Measurements from ENCODE around the gene PAPOLA. TPM values are rescaled to one million over a fixed set of nuclear protein-coding genes. Genes with fewer than 3 reads are reported as not detected.

PAPOLA gene
- polyA plus RNA-seq, 2 of the 4 experiments (the other 2 are of a cell fraction), result 105 to 273 TPM

DNA sequence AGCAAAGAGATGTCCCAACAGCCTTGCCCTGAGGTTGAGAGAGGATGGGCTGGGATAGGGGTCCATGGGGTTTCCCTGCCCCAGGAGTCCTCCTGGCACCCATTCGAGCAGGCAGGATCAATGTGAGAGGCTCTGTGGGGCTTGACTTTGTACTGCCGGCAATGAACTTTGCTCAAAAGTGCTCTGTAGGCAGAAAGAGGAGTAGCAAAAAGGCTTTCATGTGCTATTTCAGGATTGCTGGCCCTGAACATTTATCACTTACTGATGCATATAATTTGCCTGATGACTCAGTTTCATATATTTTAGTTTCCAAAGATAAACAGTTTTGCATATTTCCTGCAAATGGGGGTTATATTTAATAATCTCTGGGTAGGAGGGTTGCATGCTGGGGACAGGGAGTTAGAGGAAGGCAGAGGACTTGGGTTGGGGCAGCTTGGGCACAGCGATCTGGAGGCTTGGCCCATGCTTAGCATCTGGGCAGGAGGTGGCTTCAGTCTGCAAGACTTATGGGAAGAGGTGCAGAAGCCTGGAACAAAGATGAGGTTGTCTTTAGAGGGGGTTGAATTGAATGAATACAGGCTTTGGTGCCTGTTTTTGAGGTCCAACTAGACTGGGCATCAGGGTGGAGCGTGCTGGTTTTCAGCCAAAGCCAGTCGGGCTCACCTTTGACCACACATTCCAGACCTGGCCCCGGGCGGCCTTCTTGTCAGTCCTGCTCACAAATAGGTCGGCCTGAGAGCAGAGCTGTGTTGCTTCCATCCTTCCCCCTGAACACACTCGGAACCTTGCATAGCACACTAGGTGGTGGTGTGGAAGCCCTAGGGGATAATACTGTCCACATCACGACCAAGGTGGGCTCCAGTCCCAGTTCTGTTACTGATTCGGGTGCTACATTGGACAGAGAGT, 101.4 kb downstream of the PAPOLA start:
- FAIRE-seq (no peak), DNase-seq (ENCODE audit: low read depth in 1 of 2, low spot score in 1 of 2) (no peak), ATAC-seq (no peak)
- Histone ChIP-seq H3K9me3 (no peaks in the 10 kb centered on the region; the same call in 2 of the 3 replicates), H3K4me2 (no peak overlapping the region), H3K27ac (no peak overlapping the region), H3K4me3 (no peak overlapping the region), H3K4me1 (no peaks in the 10 kb centered on the region)
- ChIA-PET POLR2A (no interaction called here), CTCF (no interaction called here)
- TF ChIP-seq CBX2 (IDR thresholded peaks at IDR 0.05; ENCODE audit: borderline replicate concordance, low read depth) (no peak), RCOR1 (IDR thresholded peaks at IDR 0.05; ENCODE audit: low read depth, low read length) (no peak), CHD4 (IDR thresholded peaks at IDR 0.05; ENCODE audit: borderline replicate concordance) (no peak), MYC (IDR thresholded peaks at IDR 0.05; ENCODE audit: borderline replicate concordance, low read length) (no peak)
- TF ChIP-seq, protein P1, sequence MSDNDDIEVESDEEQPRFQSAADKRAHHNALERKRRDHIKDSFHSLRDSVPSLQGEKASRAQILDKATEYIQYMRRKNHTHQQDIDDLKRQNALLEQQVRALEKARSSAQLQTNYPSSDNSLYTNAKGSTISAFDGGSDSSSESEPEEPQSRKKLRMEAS (IDR thresholded peaks at IDR 0.05), result no peak
- 18% methylated on average over 11 of the region's 11 CpGs for WGBS (ENCODE audit: missing lambda C conversion rate)

DNA sequence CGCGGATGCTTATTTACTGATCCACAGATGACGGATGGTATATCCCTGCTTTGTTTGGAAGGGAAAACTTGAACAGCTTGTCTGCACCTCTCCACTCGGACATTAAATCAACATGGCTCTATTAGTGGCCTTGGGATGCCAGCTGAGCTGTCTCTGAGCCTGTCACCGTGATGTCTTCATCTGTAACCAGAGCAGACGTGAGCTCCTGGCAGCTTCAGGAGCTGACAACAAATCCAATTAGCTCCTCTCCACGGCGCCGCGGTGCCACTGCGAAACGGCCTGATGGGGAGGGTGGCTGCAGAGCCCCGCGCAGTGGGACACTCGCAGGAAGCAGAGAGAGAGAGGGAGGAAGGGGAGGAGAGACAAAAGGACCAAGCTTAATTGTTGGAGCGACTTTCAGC, 112.3 kb downstream of the PAPOLA start:
- ATAC-seq, result peak; percentile 10 to 18; a peak in 1 of 6 replicates
- peak overlapping the region; percentile 28; the same call in 2 of the 3 replicates for H3K4me2 ChIP-seq
- DNase-seq (ENCODE audit: low read depth in 1 of 2, low spot score in 1 of 2), result no peak
- ChIA-PET POLR2A (no interaction called here), CTCF (interaction anchor here (0.9 kb wide), 1 partner anchor 14 kb away, joined by 3 read pairs; no protein-coding TSS in a partner anchor)
- no peak overlapping the region for H3K27ac ChIP-seq
- H3K9me3 ChIP-seq, result no peaks in the 10 kb centered on the region
- WGBS (ENCODE audit: missing lambda C conversion rate), result 30% methylated on average over 15 of the region's 16 CpGs
- TF ChIP-seq HDAC2 (IDR thresholded peaks at IDR 0.05), result no peak
- TF ChIP-seq RAD21 (conservative IDR thresholded peaks at IDR 0.05 in 1 of 2, IDR thresholded peaks at IDR 0.05 in 1 of 2), result no peak
- no peak for TF ChIP-seq HOXB5 (CRISPR knock-in tag; IDR thresholded peaks at IDR 0.05)
- TF ChIP-seq HOXB13 (CRISPR knock-in tag; IDR thresholded peaks at IDR 0.05; ENCODE audit: low read depth), result no peak
- TF ChIP-seq, protein P1 (IDR thresholded peaks at IDR 0.05), result no peak
- TF ChIP-seq JUNB (IDR thresholded peaks at IDR 0.05), result no peak
- TF ChIP-seq RFX5 (IDR thresholded peaks at IDR 0.05), result no peak
- TF ChIP-seq RNF2 (IDR thresholded peaks at IDR 0.05; ENCODE audit: borderline replicate concordance, low read depth), result no peak
- no peak for TF ChIP-seq CEBPB (IDR thresholded peaks at IDR 0.05)
- TF ChIP-seq, protein P2, sequence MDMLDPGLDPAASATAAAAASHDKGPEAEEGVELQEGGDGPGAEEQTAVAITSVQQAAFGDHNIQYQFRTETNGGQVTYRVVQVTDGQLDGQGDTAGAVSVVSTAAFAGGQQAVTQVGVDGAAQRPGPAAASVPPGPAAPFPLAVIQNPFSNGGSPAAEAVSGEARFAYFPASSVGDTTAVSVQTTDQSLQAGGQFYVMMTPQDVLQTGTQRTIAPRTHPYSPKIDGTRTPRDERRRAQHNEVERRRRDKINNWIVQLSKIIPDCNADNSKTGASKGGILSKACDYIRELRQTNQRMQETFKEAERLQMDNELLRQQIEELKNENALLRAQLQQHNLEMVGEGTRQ (IDR thresholded peaks at IDR 0.05), result no peak
- TF ChIP-seq, protein P3, sequence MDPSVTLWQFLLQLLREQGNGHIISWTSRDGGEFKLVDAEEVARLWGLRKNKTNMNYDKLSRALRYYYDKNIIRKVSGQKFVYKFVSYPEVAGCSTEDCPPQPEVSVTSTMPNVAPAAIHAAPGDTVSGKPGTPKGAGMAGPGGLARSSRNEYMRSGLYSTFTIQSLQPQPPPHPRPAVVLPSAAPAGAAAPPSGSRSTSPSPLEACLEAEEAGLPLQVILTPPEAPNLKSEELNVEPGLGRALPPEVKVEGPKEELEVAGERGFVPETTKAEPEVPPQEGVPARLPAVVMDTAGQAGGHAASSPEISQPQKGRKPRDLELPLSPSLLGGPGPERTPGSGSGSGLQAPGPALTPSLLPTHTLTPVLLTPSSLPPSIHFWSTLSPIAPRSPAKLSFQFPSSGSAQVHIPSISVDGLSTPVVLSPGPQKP (IDR thresholded peaks at IDR 0.05; ENCODE audit: low read depth, low read length), result no peak
- TF ChIP-seq, protein P4, sequence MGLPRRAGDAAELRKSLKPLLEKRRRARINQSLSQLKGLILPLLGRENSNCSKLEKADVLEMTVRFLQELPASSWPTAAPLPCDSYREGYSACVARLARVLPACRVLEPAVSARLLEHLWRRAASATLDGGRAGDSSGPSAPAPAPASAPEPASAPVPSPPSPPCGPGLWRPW (IDR thresholded peaks at IDR 0.05), result no peak
- no peak for TF ChIP-seq KDM1A (IDR thresholded peaks at IDR 0.05; ENCODE audit: low read depth)
- no peak for TF ChIP-seq PHF8 (IDR thresholded peaks at IDR 0.05; ENCODE audit: borderline replicate concordance, low read depth)
- no peak for TF ChIP-seq ZNF302 (CRISPR knock-in tag; IDR thresholded peaks at IDR 0.05)
- TF ChIP-seq EP300 (IDR thresholded peaks at IDR 0.05), result no peak
- no peak for TF ChIP-seq FOXS1 (CRISPR knock-in tag; IDR thresholded peaks at IDR 0.05)
- no peak for FAIRE-seq
- H3K4me1 ChIP-seq, result no peaks in the 10 kb centered on the region
- H3K4me3 ChIP-seq, result no peak overlapping the region
